Body of pancreas (tissue), 4 donors: Measurements from ENCODE around the gene PIGZ.

Experiments
- CTCF ChIP-seq, 7 experiments: fragments of 450-650 bp in 4 of 7; fragments of 200-600 bp in 3 of 7; sonication (generic) in 3 of 7; IDR thresholded peaks; one replicate each; pipeline ENCODE4 v1.5.1; 2016 to 2019; ENCODE audit warnings: antibody characterized with exemption in 7 of 7
- POLR2A ChIP-seq, 3 donors: fragments of 450-650 bp; IDR thresholded peaks; one replicate each; pipeline ENCODE4 v1.6.1; 2016; ENCODE audit warnings: antibody characterized with exemption in 3 of 3, mild to moderate bottlenecking in 2 of 3

- TF ChIP-seq CTCF (IDR thresholded peaks at IDR 0.05) (no peak), POLR2A (IDR thresholded peaks at IDR 0.05) (no peak)
Observed at GRCh38 chr3:196965112-196965803, 3.4 kb downstream of the PIGZ start.
